GM12878 (cell line): ENCODE results near the gene DNAH17. TPM values are rescaled to one million over a fixed set of nuclear protein-coding genes. Genes with fewer than 3 reads are reported as not detected.

ENCODE experiments used
- ATAC-seq: fragments of 200-7000 bp; cut with Tn5 transposase; 3 replicates; pipeline ENCODE4 v1.9.1; 2020; ENCODE audit warnings: mild to moderate bottlenecking, moderate library complexity
- BruUV-seq: library from RNA; stranded (reverse); fragments of 400-500 nt; replicated peaks from 2 replicates; lab custom pipeline; 2021; lab: Mats Ljungman, UMichigan
- CTCF ChIA-PET: fragments of 300-600 bp; sonication (Branson Sonifier 250); formaldehyde crosslinking; extraction: SDS; loops from one replicate; lab custom pipeline; 2021; ENCODE audit warnings: inconsistent platforms; lab: Yijun Ruan, JAX
- POLR2A ChIA-PET: fragments of 350-600 bp; formaldehyde crosslinking; extraction: SDS; loops from one replicate; lab custom pipeline; 2021; ENCODE audit warnings: inconsistent platforms; lab: Charles Lee
- RAD21 ChIA-PET: fragments of 300-600 bp; sonication (Branson Sonifier 250); formaldehyde crosslinking; loops from one replicate; lab custom pipeline; 2023; ENCODE audit warnings: antibody characterized with exemption; ENCODE audit not compliant: unreplicated experiment; lab: Charles Lee
- SMC1A ChIA-PET: fragments of 300-600 bp; sonication (Branson Sonifier 250); formaldehyde crosslinking; loops from one replicate; lab custom pipeline; 2023; ENCODE audit not compliant: unreplicated experiment, uncharacterized antibody; lab: Charles Lee
- DNase-seq: peaks from one replicate; pipeline ENCODE4 v3.0.0-alpha.2; 2011; ENCODE audit warnings: low read depth, low spot score
- FAIRE-seq: peaks from 3 replicates; lab custom pipeline; 2011; peaks lifted over from hg19 to GRCh38; lab: Jason Lieb, UNC
- H2AFZ ChIP-seq: 2 replicates; pipeline ENCODE4 v1.6.0; 2011; ENCODE audit warnings: low read depth, low read length, control low read depth; ENCODE audit not compliant: control insufficient read depth
- H3K27ac ChIP-seq: 2 replicates; pipeline ENCODE4 v1.5.1; 2011; ENCODE audit warnings: control low read depth; ENCODE audit not compliant: control insufficient read depth, insufficient read depth
- H3K27me3 ChIP-seq, 2 experiments: replicated peaks in 1 of 2; 2 replicates each; pipeline versions ENCODE4 v1.6.0 to v1.6.1; 2011; ENCODE audit warnings: low read length in 1 of 2; ENCODE audit not compliant: control insufficient read depth in 2 of 2, insufficient read depth in 2 of 2
- H3K36me3 ChIP-seq, 2 experiments: 2 replicates each; pipeline ENCODE4 v1.5.1; 2011; ENCODE audit warnings: low read length in 1 of 2; ENCODE audit not compliant: control insufficient read depth in 2 of 2, insufficient read depth in 2 of 2
- H3K4me1 ChIP-seq: 2 replicates; pipeline ENCODE4 v1.6.1; 2011; ENCODE audit warnings: mild to moderate bottlenecking, low read length, moderate library complexity, mixed read lengths; ENCODE audit not compliant: control insufficient read depth, insufficient read depth
- H3K4me2 ChIP-seq: 2 replicates; pipeline ENCODE4 v1.6.0; 2011; ENCODE audit warnings: control low read depth; ENCODE audit not compliant: control insufficient read depth, insufficient read depth
- H3K4me3 ChIP-seq: fragments of 200-600 bp; sonication (generic); 2 replicates; pipeline ENCODE4 v1.5.1; 2016
- H3K79me2 ChIP-seq: 2 replicates; pipeline ENCODE4 v1.6.0; 2011; ENCODE audit warnings: low read length; ENCODE audit not compliant: control insufficient read depth, insufficient read depth
- H3K9ac ChIP-seq: 2 replicates; pipeline ENCODE4 v1.8.0; 2011; ENCODE audit warnings: low read length, control low read depth, mixed read lengths; ENCODE audit not compliant: control insufficient read depth, insufficient read depth
- H3K9me3 ChIP-seq: replicated peaks from 3 replicates; pipeline ENCODE4 v1.5.1; 2011; ENCODE audit warnings: mild to moderate bottlenecking, low read length; ENCODE audit not compliant: control insufficient read depth, insufficient read depth
- H4K20me1 ChIP-seq: 2 replicates; pipeline ENCODE4 v1.6.0; 2011; ENCODE audit not compliant: control insufficient read depth, insufficient read depth
- BCLAF1 ChIP-seq: fragments of 450-650 bp; IDR thresholded peaks from 2 replicates; pipeline ENCODE4 v1.6.1; 2017; ENCODE audit warnings: antibody characterized with exemption, mild to moderate bottlenecking, moderate library complexity
- CBX3 ChIP-seq: fragments of 200-600 bp; sonication (generic); IDR thresholded peaks from 2 replicates; pipeline ENCODE4 v1.6.1; 2016; ENCODE audit warnings: low read depth, borderline replicate concordance
- CHD2 ChIP-seq: IDR thresholded peaks from 2 replicates; pipeline ENCODE4 v1.6.1; 2011; ENCODE audit warnings: low read depth, low read length, improper control_type of control experiment, borderline replicate concordance
- CTCF ChIP-seq, 3 experiments: IDR thresholded peaks in 2 of 3; conservative IDR thresholded peaks in 1 of 3; 2 replicates each; pipeline ENCODE4 v1.5.1; 2011; ENCODE audit warnings: low read depth in 3 of 3, low read length in 3 of 3, mild to moderate bottlenecking in 3 of 3, control low read depth in 2 of 3, moderate library complexity in 2 of 3, inconsistent platforms in 1 of 3, mixed read lengths in 1 of 3; ENCODE audit not compliant: control insufficient read depth in 2 of 3, insufficient read depth in 1 of 3; ENCODE audit errors: extremely low read depth in 1 of 3
- E2F4 ChIP-seq: IDR thresholded peaks from 2 replicates; pipeline ENCODE4 v1.6.1; 2012; ENCODE audit warnings: low read depth, low read length, improper control_type of control experiment
- HDAC6 ChIP-seq: fragments of 200-600 bp; sonication (generic); IDR thresholded peaks from one replicate; pipeline ENCODE4 v1.8.0; 2017; ENCODE audit warnings: antibody characterized with exemption; ENCODE audit not compliant: unreplicated experiment
- IKZF2 ChIP-seq, 2 experiments: fragments of 450-650 bp; IDR thresholded peaks; 2 replicates each; pipeline ENCODE4 v1.6.1; 2017; ENCODE audit warnings: mild to moderate bottlenecking in 2 of 2, moderate library complexity in 2 of 2
- NR2F1 ChIP-seq: fragments of 450-650 bp; conservative IDR thresholded peaks from 2 replicates; pipeline ENCODE4 v1.6.1; 2017; ENCODE audit warnings: mild to moderate bottlenecking
- PKNOX1 ChIP-seq: fragments of 450-650 bp; IDR thresholded peaks from 2 replicates; pipeline ENCODE4 v1.6.1; 2016; ENCODE audit warnings: mild to moderate bottlenecking
- PML ChIP-seq: IDR thresholded peaks from 2 replicates; pipeline ENCODE4 v1.6.1; 2012; ENCODE audit warnings: low read length, inconsistent platforms
- RCOR1 ChIP-seq: conservative IDR thresholded peaks from 2 replicates; pipeline ENCODE4 v1.6.1; 2012; ENCODE audit warnings: low read depth, low read length, improper control_type of control experiment
- TCF7 ChIP-seq: IDR thresholded peaks from 2 replicates; pipeline ENCODE4 v1.6.1; 2014; ENCODE audit warnings: antibody characterized with exemption, borderline replicate concordance
- ZNF687 ChIP-seq: fragments of 450-650 bp; IDR thresholded peaks from 2 replicates; pipeline ENCODE4 v1.6.1; 2017; ENCODE audit warnings: mild to moderate bottlenecking, moderate library complexity
- WGBS: methylation state at CpG from one replicate; pipeline ENCODE4 v1.1.6; 2016; ENCODE audit warnings: low lambda C conversion rate; ENCODE audit not compliant: insufficient replicate concordance, insufficient coverage; ENCODE audit errors: missing lambda C conversion rate; 5-methylcytosine and 5-hydroxymethylcytosine counted together
- in situ Hi-C: fragments of 300-500 bp; cut with MboI; formaldehyde crosslinking; loops from 9 replicates; pipeline ENCODE4 v1.14.3; 2018; ENCODE audit warnings: mixed read lengths
- intact Hi-C: fragments of 100-400 bp; cut with micrococcal nuclease; formaldehyde crosslinking; loops from one replicate; pipeline ENCODE4 v1.14.2; 2022; ENCODE audit not compliant: unreplicated experiment
- polyA plus RNA-seq, 11 experiments: library from polyadenylated mRNA; depleted of rRNA in 4 of 11; unstranded in 6 of 11; stranded (reverse) in 5 of 11; fragments of >200 nt; fragmentation: Nextera tagmentation in 4 of 11; fragmentation: Illumina TruSeq in 1 of 11; extraction: Ambion mirVana in 4 of 11; extraction: Trizol in 1 of 11; gene quantifications; 1 replicate in 1 of 11; 2 replicates in 10 of 11; pipeline versions ENCODE4 v1.2.1 to v1.2.3, GENCODE V29; 2011 to 2016; ENCODE audit warnings: inconsistent platforms in 2 of 11, missing spikeins in 2 of 11, low read depth in 1 of 11
- total RNA-seq, 4 experiments: library from RNA; depleted of rRNA in 3 of 4; stranded (reverse); fragments of >200 nt in 3 of 4; fragmentation: Illumina TruSeq in 1 of 4; extraction: Trizol in 1 of 4; gene quantifications; 2 replicates each; pipeline versions ENCODE4 v1.2.1 to v1.2.3, GENCODE V29; 2013 to 2021

The DNAH17 gene
- total and polyA plus RNA-seq, 10 of the 15 experiments (the other 5 are each of a cell fraction or from before 2014, with no cell fraction given): 0.16 to 2.9 (median 0.56) TPM

GRCh38 chr17:78617511-78618061 lies 40.4 kb upstream of the DNAH17 start:
- no peak overlapping the region for H3K4me3 ChIP-seq
- BruUV-seq: no TSS peak
- H3K9me3 ChIP-seq: peaks cover 2% of the 10 kb centered on the region; the same call in 2 of the 3 replicates
- no peaks in the 10 kb centered on the region for H3K4me1 ChIP-seq
- CTCF ChIA-PET: no interaction called here
- WGBS: 60% methylated on average over 8 of the region's 8 CpGs
- H2AFZ ChIP-seq: no peak overlapping the region
- no peak for DNase-seq
- intact Hi-C loops: no loop called here
- TF ChIP-seq HDAC6 (no peak), ZNF687 (no peak), IKZF2 (IDR thresholded peaks at IDR 0.05) (no peak), CTCF (IDR thresholded peaks at IDR 0.05 in 2 of 3, conservative IDR thresholded peaks at IDR 0.05 in 1 of 3; ENCODE audit: control insufficient read depth in 2 of 3, extremely low read depth in 1 of 3, insufficient read depth in 1 of 3, low read depth in 3 of 3, low read length in 3 of 3) (no peak), CBX3 (no peak), E2F4 (no peak), PKNOX1 (no peak), CHD2 (no peak), BCLAF1 (no peak), PML (no peak), NR2F1 (no peak), RCOR1 (no peak), TCF7 (no peak)
- FAIRE-seq: no peak
- no peak overlapping the region for H3K27ac ChIP-seq
- RAD21 ChIA-PET: no interaction called here
- H4K20me1 ChIP-seq: no peaks in the 10 kb centered on the region
- no peaks in the 10 kb centered on the region for H3K36me3 ChIP-seq
- ATAC-seq: no peak
- POLR2A ChIA-PET: no interaction called here
- H3K4me2 ChIP-seq: no peak overlapping the region
- in situ Hi-C loops: no loop called here
- H3K79me2 ChIP-seq: no peaks in the 10 kb centered on the region
- H3K9ac ChIP-seq: no peak overlapping the region
- H3K27me3 ChIP-seq: no peaks in the 10 kb centered on the region; a peak in 1 of 4 replicates
- SMC1A ChIA-PET: no interaction called here
